ENCODE results near the gene ACTR8.
"Not testable (repeated sequence)": the region's sequence is repeated elsewhere in the genome, so short reads cannot be mapped to it uniquely, and the experiment has no call there.

Gene ACTR8, protein sequence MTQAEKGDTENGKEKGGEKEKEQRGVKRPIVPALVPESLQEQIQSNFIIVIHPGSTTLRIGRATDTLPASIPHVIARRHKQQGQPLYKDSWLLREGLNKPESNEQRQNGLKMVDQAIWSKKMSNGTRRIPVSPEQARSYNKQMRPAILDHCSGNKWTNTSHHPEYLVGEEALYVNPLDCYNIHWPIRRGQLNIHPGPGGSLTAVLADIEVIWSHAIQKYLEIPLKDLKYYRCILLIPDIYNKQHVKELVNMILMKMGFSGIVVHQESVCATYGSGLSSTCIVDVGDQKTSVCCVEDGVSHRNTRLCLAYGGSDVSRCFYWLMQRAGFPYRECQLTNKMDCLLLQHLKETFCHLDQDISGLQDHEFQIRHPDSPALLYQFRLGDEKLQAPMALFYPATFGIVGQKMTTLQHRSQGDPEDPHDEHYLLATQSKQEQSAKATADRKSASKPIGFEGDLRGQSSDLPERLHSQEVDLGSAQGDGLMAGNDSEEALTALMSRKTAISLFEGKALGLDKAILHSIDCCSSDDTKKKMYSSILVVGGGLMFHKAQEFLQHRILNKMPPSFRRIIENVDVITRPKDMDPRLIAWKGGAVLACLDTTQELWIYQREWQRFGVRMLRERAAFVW
- total RNA-seq, result 21.8 to 30.8 reads per million in 2 donors

DNA sequence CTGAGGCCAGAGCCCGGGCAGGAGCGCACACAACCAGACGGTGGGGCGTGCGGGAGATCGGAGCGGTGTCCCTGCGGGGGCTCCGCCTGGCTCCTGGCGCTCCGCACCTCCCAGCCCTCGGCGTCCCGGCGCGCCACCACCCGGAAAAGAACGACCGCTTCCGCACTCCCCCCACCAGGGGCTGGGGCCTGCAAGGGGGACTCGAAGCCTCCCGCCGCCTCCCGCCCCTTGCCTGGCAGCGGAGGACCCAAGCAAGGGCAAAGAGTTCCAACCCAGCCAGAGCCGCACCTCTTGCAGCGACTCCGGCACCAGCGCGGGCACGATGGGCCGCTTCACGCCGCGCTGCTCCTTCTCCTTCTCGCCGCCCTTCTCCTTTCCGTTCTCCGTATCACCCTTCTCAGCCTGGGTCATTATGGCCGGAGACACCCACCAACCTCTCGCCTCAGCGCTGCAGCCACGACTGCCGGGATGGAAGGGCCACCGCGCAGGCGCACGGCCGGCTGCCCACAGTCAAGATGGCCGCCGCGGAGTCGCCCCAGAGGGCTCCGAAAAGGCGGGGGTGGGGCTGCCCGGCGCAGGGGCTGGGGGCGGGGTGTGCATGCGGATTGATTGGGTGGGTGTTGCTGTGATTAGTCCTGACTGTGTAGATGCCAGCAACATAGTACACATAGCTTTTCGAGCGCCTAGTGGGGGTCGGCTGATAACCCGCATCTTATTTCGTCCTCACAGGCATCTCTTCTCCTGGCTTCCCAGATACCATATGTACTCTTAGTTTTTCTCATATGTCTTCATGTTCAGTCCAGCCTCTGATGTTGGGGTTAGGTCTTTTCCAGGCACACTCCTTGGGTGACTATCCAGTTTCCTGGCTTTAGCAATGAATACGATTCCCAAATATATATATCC is at the start of gene ACTR8:
Gene ACTR8, minus strand, starts transcription at position 462 of the 903 bp plus-strand sequence. Its CDS starts 51 bp downstream, at position 411.
- peak; percentile 74 to 87 (median 79) for DNase-seq

DNA sequence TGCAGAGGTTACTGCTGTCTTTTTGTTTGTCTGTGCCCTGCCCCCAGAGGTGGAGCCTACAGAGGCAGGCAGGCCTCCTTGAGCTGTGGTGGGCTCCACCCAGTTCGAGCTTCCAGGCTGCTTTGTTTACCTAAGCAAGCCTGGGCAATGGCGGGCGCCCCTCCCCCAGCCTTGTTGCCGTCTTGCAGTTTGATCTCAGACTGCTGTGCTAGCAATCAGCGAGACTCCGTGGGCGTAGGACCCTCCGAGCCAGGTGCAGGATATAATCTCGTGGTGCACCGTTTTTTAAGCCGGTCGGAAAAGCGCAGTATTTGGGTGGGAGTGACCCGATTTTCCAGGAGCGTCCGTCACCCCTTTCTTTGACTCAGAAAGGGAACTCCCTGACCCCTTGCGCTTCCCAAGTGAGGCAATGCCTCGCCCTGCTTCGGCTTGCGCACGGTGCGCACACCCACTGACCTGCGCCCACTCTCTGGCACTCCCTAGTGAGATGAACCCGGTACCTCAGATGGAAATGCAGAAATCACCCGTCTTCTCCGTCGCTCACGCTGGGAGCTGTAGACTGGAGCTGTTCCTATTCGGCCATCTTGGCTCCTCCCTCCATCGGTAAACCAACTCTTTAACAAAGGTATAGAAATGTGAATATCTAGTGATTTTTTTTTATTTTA is 45.4 kb upstream of the ACTR8 start:
- DNase-seq, result not testable (repeated sequence)

DNA sequence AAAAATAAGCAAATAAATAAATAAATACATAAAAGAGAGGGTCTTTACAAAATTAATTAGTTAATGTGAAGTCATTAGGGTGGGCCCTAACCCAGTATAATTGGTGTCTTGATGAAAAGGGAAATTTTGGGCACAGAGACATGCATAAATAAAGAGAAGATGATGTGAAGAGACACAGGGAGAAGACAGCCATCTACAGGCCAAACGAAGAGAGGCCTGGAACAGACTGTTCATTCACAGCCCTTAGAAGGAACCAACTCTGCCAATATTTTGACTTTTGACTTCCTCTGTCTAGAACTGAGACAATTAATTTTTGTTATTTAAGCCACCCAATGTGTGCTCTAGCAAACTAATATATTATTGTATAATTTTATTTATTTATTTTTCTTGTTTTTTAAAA is 39.3 kb upstream of the ACTR8 start:
- DNase-seq, result peak in 1 of 5 experiments; percentile 54

DNA sequence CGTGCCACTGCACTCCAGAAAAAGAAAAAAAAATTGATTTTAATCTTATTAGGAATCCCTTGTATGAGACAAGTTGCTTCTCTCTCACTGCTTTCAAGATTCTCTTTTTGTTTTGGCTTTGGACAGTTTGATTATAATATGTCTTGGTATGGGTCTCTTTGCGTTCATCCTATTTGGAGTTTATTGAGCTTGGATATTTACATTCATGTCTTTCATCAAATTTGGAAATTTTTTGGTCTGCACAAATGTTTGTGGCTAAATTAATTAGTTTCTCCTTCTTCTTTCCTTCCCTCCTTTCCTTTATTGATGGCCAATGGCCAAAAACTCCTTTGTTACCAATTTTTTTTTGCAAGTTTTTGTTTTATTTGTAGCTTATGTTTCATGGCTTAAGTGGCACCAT is 37.8 kb upstream of the ACTR8 start:
- DNase-seq, result no peak

DNA sequence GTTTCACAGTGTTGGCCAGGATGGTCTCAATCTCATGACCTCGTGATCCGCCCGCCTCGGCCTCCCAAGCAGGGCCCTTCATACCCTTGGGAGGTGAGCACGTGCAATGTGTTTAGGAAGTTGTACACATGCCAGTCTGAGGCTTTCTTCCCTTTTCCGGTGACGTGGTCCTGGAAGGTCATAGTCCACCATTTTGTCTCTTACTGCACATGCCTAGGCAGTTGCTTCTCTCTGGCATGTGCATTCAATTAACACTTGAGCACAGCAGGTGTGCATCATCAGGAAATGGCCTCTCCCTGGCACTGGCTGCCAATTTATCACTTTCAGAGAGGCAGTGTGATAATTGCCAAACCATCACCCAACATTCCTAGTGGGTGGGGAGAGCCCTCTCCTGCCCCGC is 31.4 kb upstream of the ACTR8 start:
- no peak for DNase-seq

DNA sequence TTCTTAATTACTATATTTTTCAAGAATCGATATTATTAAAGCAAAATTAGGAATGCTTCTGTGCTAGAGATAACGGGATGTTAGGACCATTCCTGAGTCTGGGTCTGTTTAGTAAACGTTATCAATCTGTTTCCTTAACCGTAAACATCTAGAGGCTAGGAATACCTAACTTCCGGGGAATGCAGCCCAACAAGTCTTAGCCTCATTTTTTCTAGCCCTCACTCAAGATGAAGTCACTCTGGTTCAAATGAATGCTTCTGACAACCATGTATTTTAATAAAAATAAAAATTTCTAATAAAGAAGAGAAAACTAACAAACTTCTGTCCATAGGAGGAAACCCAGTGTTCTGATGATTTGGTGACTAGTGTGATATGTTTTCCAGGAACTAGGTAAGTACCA is 20.8 kb upstream of the ACTR8 start:
- DNase-seq, result no peak

DNA sequence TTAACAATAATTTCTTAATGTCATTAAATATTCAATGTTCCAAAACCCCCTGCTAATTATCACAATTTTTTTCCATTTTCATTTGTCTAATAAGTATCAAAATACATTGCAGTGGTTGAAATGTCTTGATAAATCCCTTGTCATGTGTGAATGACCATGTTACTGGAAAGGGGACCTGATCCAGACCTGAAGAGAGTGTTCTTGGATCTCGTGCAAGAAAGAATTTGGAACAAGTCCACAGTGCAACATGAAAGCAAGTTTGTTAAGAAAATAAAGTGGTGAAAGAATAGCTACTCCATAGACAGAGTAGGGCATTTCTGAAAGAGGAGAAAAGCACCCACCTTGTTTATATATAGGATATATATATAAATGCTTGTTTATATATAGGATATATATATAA is 20.1 kb upstream of the ACTR8 start:
- DNase-seq, result no peak

DNA sequence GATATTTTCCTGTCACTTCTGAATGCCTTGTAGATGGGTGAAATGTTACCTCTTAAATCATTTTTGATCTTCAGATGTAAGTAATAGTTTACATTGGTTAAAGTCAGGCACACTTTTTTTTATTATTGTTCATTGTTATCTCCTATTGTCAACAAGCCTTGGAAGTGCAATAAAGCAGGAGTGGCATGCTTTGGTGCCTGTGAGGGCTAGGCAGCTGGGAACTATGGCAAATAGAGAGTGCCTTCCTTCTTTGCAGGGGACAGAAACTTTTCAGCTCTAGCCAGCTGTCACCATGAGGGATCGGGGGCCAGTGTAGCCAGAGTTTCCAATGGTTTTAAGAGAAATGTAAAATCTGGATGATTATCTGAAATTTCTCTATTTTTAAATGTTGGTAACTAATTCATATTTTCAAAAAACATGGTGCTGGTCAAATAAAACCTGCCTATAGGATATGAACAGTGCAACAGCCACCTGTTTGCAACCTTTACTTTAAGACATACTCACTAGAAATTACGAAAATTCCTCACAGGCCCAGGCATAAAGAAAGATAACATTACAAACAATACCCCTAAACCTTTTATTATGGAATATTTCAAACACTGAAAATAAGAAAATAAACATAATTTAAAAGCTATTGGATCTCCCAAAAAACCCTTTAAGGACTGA is 18.8 kb upstream of the ACTR8 start:
- DNase-seq, result no peak

DNA sequence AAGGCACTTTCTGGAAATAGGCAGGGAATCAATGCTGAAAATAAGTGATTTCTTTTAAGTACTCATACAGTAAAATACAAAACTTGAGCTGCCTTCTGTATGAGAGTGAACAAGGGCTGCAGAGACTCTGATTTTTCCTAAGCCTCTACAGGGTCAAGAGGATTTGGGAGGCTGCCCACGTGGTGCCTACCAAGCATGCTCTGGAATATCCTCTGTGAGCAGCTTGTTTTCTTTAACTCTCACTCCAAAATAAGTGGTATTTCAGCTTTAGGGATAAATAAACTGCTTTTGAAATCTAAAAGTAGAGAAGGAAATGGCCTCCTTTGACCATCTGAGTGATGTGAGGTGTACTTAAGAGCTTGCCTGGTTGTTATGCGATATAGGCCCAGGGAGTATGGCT is 17.8 kb upstream of the ACTR8 start:
- no peak for DNase-seq

DNA sequence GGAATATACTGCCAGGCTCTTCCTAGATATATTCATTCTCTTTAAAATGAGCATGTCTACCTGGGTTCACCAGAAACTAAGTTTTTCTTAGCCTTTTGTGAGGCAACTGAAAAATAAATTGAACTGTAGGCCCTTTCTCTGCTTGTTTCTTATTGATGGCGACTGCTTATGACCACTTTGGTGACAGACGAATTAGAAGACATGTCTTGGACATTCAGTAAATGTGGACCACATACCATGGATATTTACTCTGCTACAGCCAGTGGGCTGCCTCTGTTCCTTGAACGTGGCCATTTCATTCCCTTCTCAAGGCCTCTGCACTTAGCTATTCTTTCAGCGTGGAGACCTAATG is 10.3 kb upstream of the ACTR8 start:
- no peak for DNase-seq

DNA sequence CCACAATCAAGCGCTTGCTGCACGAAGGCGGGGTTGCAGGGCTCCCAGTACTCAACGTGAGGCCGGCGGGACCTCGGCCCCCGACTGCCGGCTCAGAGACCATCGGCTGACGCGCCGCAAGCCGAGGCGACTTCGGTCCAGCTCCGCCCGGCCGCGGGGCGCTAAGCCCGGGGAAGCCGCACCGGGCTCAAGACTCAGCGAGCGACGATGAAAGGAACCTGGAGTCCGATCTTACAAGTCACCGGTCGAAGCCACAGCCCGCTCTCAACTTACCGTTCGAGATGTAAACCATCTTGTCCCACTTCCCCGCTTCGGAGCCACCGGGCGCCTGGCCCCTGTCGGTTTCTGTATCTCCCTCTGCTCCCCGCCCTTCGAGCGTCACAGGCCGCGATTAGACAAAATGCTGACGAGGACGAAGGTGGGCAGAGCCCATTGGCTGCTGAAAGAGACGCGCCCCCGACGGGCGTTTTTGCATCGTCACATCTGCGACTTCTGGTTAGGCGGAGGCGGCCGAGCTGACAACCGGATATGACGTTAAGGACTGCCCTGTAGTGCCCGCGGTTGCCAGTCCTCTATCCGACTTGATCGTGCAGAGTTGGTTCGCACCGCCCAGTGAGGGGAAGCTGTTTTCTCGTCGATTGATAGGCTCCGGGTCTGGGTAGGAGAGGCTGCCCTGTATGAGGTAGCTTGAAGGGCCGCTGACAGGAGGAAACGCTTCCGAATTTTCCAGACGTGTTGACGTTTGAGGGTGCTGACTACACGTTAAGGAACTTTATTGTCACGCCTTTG is 9.7 kb upstream of the ACTR8 start, which contains the start of gene SELENOK:
Gene SELENOK, minus strand, starts transcription at position 363 of the 789 bp plus-strand sequence.
- DNase-seq, result peak; percentile 86 to 100 (median 96)

DNA sequence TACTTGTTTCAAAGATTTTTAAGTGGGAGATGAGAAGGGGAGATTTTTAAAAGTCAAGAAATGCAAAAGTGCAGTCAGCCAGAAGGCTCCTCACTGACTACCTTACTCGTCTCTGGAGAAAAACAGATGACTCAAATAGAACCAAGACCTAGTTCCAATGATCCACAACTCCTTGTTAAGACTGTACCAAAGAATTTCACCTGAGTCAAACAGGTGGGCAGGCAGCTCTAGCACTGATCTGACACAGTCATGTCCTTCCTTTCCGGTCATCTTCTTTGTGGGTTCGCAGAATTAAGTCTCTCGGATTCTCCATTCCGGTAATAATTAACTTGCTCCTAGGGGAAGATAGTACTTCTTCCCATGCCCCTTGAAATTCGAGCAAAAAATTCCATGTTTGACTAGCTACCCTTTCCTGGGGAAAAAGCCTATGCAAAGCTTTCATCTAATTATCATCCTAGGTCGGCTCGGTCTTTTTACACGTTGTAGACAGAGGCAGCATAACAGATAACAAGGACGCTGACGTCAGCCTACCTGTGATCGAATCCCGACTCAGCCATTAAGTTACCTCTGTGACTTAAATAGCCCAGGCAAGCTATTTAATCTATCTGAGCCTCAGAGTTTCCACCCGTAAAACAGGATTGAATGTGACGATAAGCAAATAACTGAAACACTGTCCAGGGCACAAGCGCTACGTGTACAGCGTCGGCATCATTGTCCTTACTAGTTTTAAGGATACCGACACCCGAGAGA is 8.9 kb upstream of the ACTR8 start:
- DNase-seq, result peak in 4 of 5 experiments; percentile 5 to 86 (median 62)

DNA sequence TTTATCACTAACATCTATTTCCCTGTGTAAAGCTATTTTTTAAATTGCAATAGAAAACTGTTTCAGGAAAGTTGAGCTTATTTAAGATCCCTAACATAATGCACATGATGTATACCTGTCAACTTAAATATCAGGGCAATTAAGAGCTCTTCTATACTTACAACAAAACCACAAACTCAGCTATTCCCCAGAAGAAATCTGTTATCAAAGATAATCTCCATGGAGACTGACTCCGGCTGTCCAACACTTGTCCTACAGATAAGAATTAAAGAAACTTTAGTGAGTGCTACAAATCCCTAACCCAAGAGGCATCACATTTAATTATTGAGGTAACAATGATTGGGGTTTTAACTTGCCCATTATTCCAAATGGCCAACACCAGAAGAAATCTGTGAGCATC is 6.3 kb upstream of the ACTR8 start:
- DNase-seq, result no peak

DNA sequence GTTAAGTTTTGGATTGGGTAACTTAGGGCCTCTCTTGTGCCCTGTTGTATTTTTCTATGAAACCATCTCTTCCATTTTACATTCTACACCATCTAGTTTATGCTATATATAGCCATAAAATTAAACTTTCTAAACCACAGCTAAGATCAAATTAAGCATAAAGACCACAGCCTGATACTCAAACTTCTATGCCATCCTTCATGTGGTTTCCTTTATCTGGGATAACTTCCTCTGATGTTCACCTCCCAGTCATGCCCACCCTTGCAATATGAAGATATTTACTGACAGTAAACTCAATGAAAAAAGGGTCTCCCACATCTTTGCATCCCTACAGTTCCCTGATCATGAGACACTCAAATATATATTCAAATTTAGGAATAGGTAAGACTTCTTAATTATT is 5.5 kb upstream of the ACTR8 start:
- no peak for DNase-seq

DNA sequence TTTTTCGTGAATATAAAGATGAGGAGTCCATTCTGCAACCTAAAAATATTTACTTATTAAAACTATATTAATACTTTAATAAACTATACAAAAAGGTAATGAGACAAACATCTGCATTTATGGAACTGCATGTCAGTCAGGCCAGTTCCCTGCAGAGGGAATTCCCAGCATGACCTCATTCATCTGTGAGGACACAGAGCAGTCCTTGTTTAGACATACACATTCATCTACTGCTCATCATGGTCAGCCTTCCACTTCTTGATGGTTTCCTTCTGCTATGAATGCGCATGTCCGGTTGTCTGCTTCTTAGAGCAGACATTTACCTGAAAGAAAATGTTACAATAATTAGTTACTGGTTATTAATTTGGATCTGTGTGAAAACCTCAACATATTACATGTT is 3.3 kb upstream of the ACTR8 start:
- DNase-seq, result no peak

DNA sequence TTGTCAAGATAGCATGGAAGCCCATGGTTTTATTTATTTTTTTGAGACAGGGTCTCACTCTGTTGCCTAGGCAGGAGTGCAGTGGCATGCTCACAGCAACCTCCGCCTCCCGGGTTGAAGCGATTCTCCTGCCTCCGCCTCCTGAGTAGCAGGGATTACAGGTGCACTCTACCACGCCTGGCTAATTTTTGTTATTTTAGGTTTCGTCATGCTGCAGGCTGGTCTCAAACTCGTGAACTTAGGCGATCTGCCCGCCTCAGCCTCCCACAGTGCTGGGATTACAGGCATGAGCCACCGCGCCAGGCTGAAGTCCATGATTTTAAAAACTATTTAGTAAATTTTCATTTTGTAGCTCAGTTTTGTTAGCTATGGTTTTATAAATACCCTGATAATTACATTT is 2.7 kb upstream of the ACTR8 start:
- no peak for DNase-seq

DNA sequence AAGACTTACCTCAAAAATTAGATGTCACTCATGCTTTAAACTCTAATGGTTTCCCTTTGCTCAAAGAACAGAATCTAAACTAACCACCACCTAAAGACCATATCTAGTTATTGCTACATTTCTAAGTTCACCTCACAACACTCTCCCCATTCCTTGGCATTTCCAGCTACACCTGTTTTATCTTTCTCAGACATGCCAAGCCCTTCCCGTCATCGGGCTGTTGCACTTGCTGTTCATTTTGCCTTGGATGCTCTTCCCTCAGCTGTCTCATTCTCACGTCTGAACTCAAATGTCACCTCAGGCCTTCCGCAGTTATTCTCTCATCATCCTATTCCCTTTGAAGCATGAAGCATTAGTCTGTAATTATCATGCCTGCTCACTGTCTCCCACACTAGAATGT is 1.1 kb upstream of the ACTR8 start:
- no peak for DNase-seq

DNA sequence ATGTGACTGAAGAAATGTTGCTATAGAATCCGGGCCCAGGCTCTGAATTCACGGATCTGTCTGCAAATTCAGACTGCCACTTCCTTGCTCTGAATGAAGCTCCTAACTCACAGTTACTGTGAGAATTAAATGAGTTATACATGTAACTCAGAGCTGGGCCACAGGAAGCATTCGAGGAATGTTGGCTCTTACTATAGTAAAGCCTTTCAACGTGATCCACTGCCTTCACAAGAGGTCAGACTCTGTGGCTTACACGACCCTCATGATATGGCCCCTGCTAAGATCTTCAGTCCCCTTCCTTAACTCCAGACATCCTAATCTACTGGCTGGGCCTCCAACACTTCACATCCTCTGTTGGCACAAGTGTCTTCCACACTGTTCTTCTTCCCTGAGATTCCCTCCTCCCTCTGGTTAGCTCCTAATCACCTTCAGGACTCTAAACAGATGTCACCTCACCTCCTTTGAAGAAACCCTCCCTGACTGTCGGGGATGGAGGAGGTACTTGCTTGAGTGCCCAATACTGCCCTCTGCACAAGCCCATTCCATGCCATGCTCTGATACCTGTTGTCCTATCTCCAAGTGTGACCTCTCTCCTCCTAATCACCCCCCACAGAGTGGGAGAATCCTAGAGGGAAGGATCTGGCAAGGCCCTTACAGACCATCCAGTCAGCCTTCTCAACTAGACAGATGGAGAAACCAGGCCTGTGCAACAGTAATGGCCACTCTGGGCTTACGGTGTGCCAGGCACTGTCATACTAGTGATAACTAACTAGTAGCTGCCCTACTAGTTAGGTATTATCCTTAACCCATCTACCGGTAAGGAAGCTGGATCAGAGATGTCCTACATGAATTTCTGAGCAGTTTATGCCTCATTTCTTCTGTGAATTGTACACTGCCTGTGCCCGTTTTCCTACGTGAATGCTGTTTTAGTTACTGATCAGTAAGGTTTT is 1.3 kb downstream of the ACTR8 start:
- DNase-seq, result no peak
